ENCODE data around the gene ATP6V1B1. TPM values are rescaled to one million over a fixed set of nuclear protein-coding genes. Genes with fewer than 3 reads are reported as not detected.

Gene ATP6V1B1
- total and polyA plus RNA-seq, 12 donors: 0.14 to 4.6 (median 0.69) TPM; not detected in 4

DNA sequence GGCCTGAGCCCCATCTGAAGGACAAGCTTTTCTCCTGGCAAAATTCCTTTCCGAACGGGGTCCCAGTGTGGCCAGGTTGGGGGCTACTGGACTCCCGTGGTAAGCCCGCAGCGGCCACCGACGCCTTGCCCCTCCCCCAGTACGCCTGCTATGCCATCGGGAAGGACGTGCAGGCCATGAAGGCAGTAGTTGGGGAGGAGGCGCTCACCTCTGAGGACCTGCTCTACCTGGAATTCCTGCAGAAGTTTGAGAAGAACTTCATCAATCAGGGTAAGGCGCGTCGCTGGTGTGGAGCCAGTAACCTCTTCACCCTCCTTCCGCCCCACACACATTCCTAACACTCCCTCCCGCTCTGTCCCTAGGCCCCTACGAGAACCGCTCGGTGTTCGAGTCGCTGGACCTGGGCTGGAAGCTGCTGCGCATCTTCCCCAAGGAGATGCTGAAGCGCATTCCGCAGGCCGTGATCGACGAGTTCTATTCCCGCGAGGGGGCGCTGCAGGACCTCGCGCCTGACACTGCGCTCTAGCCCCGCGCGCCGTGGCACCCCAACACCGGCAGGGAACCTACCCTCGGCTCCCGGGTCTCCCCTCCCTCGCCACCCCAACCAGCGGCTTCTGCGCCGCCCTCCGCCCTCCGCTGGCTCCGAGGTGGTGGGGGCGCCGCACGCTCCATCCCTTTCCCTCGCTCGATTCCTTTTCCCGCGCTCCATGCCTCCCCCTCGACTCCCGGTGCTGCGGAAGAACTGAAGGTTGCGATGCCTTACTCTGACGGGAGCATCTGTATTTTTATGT lies 29.1 kb downstream of the ATP6V1B1 start:
- Histone ChIP-seq H3K36me3 (replicated peaks in 1 of 2) (no peaks in the 10 kb centered on the region), H3K4me1 (replicated peaks in 1 of 2) (peaks cover 0 to 6% of the 10 kb centered on the region in 2 donors), H3K27me3 (no peaks in the 10 kb centered on the region), H3K9me3 (replicated peaks in 1 of 3) (no peaks in the 10 kb centered on the region), H3K27ac (no peak overlapping the region), H3K4me3 (peak overlapping the region in 1 of 4 donors; percentile 53)
- TF ChIP-seq, protein P1, sequence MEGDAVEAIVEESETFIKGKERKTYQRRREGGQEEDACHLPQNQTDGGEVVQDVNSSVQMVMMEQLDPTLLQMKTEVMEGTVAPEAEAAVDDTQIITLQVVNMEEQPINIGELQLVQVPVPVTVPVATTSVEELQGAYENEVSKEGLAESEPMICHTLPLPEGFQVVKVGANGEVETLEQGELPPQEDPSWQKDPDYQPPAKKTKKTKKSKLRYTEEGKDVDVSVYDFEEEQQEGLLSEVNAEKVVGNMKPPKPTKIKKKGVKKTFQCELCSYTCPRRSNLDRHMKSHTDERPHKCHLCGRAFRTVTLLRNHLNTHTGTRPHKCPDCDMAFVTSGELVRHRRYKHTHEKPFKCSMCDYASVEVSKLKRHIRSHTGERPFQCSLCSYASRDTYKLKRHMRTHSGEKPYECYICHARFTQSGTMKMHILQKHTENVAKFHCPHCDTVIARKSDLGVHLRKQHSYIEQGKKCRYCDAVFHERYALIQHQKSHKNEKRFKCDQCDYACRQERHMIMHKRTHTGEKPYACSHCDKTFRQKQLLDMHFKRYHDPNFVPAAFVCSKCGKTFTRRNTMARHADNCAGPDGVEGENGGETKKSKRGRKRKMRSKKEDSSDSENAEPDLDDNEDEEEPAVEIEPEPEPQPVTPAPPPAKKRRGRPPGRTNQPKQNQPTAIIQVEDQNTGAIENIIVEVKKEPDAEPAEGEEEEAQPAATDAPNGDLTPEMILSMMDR (IDR thresholded peaks at IDR 0.05): peak; percentile 63 to 83 (median 74)
- no peak for TF ChIP-seq POLR2A (IDR thresholded peaks at IDR 0.05)
- intact Hi-C loops (cut with DNase I): no loop called here
- peak; percentile 61 to 82 (median 76) for DNase-seq
- whole genome bisulfite sequencing, 4 donors: 2 to 4% (median 4%) methylated on average over 20 to 59 of the region's 59 CpGs

DNA sequence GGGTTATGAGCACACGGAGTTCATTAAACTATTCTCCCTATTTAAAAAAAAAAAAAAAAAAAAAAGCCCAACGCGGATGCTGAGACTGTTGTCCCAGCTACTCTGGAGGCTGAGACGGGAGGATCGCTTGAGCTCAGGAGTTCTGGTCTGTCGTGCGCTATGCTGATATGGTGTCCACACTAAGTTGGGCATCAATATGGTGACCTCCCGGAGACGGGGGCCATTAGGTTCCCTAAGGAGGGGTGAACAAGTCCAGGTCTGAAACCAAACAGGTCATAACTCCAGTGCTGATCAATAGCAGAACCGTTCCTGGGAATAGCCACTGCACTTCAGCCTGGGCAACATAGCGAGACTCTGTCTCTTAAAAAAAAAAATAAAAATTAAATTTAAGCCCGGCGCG lies 29.8 kb downstream of the ATP6V1B1 start:
- H3K36me3 ChIP-seq (replicated peaks in 1 of 2): no peaks in the 10 kb centered on the region
- H3K9me3 ChIP-seq (replicated peaks in 1 of 3): no peaks in the 10 kb centered on the region
- intact Hi-C loops (cut with DNase I): no loop called here
- no peak for TF ChIP-seq POLR2A (IDR thresholded peaks at IDR 0.05)
- TF ChIP-seq, protein P1 (IDR thresholded peaks at IDR 0.05): no peak
- 61 to 72% (median 65%) methylated on average over 14 of the region's 14 CpGs for WGBS, 4 donors
- H3K4me1 ChIP-seq (replicated peaks in 1 of 2): peaks cover 0 to 6% of the 10 kb centered on the region in 2 donors
- H3K27ac ChIP-seq: no peak overlapping the region
- no peaks in the 10 kb centered on the region for H3K27me3 ChIP-seq
- peak overlapping the region in 1 of 4 donors; percentile 53 for H3K4me3 ChIP-seq
- peak in 3 of 7 donors; percentile 3 to 45 (median 10) for DNase-seq

DNA sequence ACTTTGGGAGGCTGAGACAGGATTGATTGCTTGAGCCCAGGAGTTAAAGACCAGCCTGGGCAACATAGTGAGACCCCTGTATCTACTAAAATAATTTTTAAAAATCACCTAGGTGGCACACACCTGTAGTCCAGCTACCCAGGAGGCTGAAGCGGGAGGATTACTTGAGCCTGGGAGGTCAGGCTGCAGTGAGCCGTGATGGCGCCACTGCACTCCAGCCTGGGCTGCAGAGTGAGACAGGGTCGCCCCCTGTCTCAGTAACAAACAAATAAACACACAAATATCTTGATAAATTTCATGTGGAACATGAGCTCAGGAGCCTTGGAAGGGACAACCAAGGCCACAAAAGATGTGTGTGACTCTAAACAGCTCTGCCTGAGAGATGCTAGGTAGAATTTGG lies 31.0 kb downstream of the ATP6V1B1 start:
- 69 to 84% (median 76%) methylated on average over 4 of the region's 4 CpGs for WGBS, 4 donors
- intact Hi-C loops (cut with DNase I): no loop called here
- Histone ChIP-seq H3K36me3 (replicated peaks in 1 of 2) (no peaks in the 10 kb centered on the region), H3K27me3 (no peaks in the 10 kb centered on the region), H3K4me3 (no peak overlapping the region), H3K27ac (no peak overlapping the region), H3K4me1 (replicated peaks in 1 of 2) (peaks cover 0 to 6% of the 10 kb centered on the region in 2 donors), H3K9me3 (replicated peaks in 1 of 3) (no peaks in the 10 kb centered on the region)
- TF ChIP-seq, protein P1 (IDR thresholded peaks at IDR 0.05): no peak
- no peak for TF ChIP-seq POLR2A (IDR thresholded peaks at IDR 0.05)
- DNase-seq: peak in 1 of 7 donors; percentile 8

DNA sequence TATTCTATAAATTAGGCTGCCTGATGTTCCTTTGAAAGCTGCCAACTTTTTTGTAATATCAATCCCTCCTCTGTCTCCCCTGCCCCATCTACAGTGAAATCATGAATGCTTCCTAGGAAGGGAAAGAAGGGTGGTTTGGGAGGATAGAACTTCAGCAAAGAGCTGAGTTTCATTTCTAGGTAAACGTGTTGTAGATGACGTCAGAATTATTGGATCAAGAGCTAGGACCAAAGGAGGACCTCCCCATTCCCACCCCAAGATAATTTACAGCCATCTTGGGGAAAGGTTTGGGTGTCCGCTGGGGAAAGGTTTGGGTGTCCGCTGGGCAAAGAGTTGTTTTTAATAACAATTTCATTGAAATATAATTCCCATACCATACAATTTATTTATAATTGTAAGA lies 31.5 kb downstream of the ATP6V1B1 start:
- H3K4me3 ChIP-seq: no peak overlapping the region
- H3K9me3 ChIP-seq (replicated peaks in 1 of 3): no peaks in the 10 kb centered on the region
- H3K4me1 ChIP-seq (replicated peaks in 1 of 2): peaks cover 0 to 6% of the 10 kb centered on the region in 2 donors
- 61 to 68% (median 64%) methylated on average over 4 of the region's 4 CpGs for WGBS, 4 donors
- intact Hi-C loops (cut with DNase I): no loop called here
- no peak for DNase-seq
- no peaks in the 10 kb centered on the region for H3K27me3 ChIP-seq
- H3K36me3 ChIP-seq (replicated peaks in 1 of 2): no peaks in the 10 kb centered on the region
- H3K27ac ChIP-seq: no peak overlapping the region
- TF ChIP-seq, protein P1 (IDR thresholded peaks at IDR 0.05): no peak
- TF ChIP-seq POLR2A (IDR thresholded peaks at IDR 0.05): no peak
